ENCODE results near the gene TRPC3. TPM values are rescaled to one million over a fixed set of nuclear protein-coding genes. Genes with fewer than 3 reads are reported as not detected.
"Not testable (repeated sequence)": the region's sequence is repeated elsewhere in the genome, so short reads cannot be mapped to it uniquely, and the experiment has no call there.

Gene TRPC3
- total RNA-seq, 1 donor from 2014 or later, result not detected

- no peak for DNase-seq (ENCODE audit: low read depth)
- TF ChIP-seq CTCF (IDR thresholded peaks at IDR 0.05; ENCODE audit: insufficient read depth, low read length, poor library complexity, severe bottlenecking), result no peak
- H3K27me3 ChIP-seq (ENCODE audit: control insufficient read depth, insufficient read depth, low read length), result peaks cover 12% of the 10 kb centered on the region
- H3K36me3 ChIP-seq (ENCODE audit: control insufficient read depth, insufficient read depth, low read length), result no peaks in the 10 kb centered on the region
- no peak overlapping the region for H3K4me3 ChIP-seq (ENCODE audit: low read depth, low read length)
Observed at GRCh38 chr4:121934635-121935034, 17.2 kb downstream of the TRPC3 start.

- Histone ChIP-seq H3K4me3 (ENCODE audit: low read depth, low read length) (no peak overlapping the region), H3K36me3 (ENCODE audit: control insufficient read depth, insufficient read depth, low read length) (no peaks in the 10 kb centered on the region), H3K27me3 (ENCODE audit: control insufficient read depth, insufficient read depth, low read length) (peaks cover 10% of the 10 kb centered on the region)
- DNase-seq (ENCODE audit: low read depth), result no peak
- TF ChIP-seq CTCF (IDR thresholded peaks at IDR 0.05; ENCODE audit: insufficient read depth, low read length, poor library complexity, severe bottlenecking), result no peak
Observed at GRCh38 chr4:121932212-121932974, 19.5 kb downstream of the TRPC3 start.

- H3K36me3 ChIP-seq (ENCODE audit: control insufficient read depth, insufficient read depth, low read length), result no peaks in the 10 kb centered on the region
- TF ChIP-seq CTCF (IDR thresholded peaks at IDR 0.05; ENCODE audit: insufficient read depth, low read length, poor library complexity, severe bottlenecking), result no peak
Observed at GRCh38 chr4:121930304-121930703, 21.6 kb downstream of the TRPC3 start.

GRCh38 chr4:121927948-121928347 is 23.9 kb downstream of the TRPC3 start:
- Histone ChIP-seq H3K27me3 (ENCODE audit: control insufficient read depth, insufficient read depth, low read length) (peaks cover 10% of the 10 kb centered on the region), H3K36me3 (ENCODE audit: control insufficient read depth, insufficient read depth, low read length) (no peaks in the 10 kb centered on the region), H3K4me3 (ENCODE audit: low read depth, low read length) (no peak overlapping the region)
- TF ChIP-seq CTCF (IDR thresholded peaks at IDR 0.05; ENCODE audit: insufficient read depth, low read length, poor library complexity, severe bottlenecking), result no peak
- DNase-seq (ENCODE audit: low read depth), result no peak

More at GRCh38 chr4:121930304-121930703, 21.6 kb downstream of the TRPC3 start:
- DNase-seq (ENCODE audit: low read depth), result no peak
- Histone ChIP-seq H3K4me3 (ENCODE audit: low read depth, low read length) (no peak overlapping the region), H3K27me3 (ENCODE audit: control insufficient read depth, insufficient read depth, low read length) (peaks cover 10% of the 10 kb centered on the region)

- H3K27me3 ChIP-seq (ENCODE audit: control insufficient read depth, insufficient read depth, low read length); DNase-seq (ENCODE audit: low read depth); H3K36me3 ChIP-seq (ENCODE audit: control insufficient read depth, insufficient read depth, low read length); H3K4me3 ChIP-seq (ENCODE audit: low read depth, low read length): not testable (repeated sequence)
Observed at GRCh38 chr4:121926490-121926889, 25.4 kb downstream of the TRPC3 start.

GRCh38 chr4:121923306-121923705 is 28.6 kb downstream of the TRPC3 start:
- Histone ChIP-seq H3K4me3 (ENCODE audit: low read depth, low read length) (no peak overlapping the region), H3K27me3 (ENCODE audit: control insufficient read depth, insufficient read depth, low read length) (no peaks in the 10 kb centered on the region), H3K36me3 (ENCODE audit: control insufficient read depth, insufficient read depth, low read length) (no peaks in the 10 kb centered on the region)
- TF ChIP-seq CTCF (IDR thresholded peaks at IDR 0.05; ENCODE audit: insufficient read depth, low read length, poor library complexity, severe bottlenecking), result no peak
- no peak for DNase-seq (ENCODE audit: low read depth)

All from kidney epithelial cell (primary cell).